NB4 (cell line): ENCODE results near the gene SASH1.

ENCODE experiments used
- MYC ChIP-seq: IDR thresholded peaks from 2 replicates; pipeline ENCODE4 v1.6.1; 2011; ENCODE audit warnings: low read depth, low read length
- POLR2A ChIP-seq: IDR thresholded peaks from 2 replicates; pipeline ENCODE4 v1.6.1; 2011; ENCODE audit warnings: mild to moderate bottlenecking; ENCODE audit not compliant: insufficient read length; ENCODE audit errors: extremely low read depth
- TF ChIP-seq, protein P1 (sequence below): IDR thresholded peaks from one replicate; pipeline ENCODE4 v1.5.1; 2012; ENCODE audit warnings: low read depth, low read length
- TF ChIP-seq, protein P2 (sequence below): IDR thresholded peaks from 2 replicates; pipeline ENCODE4 v1.6.1; 2011; ENCODE audit warnings: low read depth, low read length

DNA sequence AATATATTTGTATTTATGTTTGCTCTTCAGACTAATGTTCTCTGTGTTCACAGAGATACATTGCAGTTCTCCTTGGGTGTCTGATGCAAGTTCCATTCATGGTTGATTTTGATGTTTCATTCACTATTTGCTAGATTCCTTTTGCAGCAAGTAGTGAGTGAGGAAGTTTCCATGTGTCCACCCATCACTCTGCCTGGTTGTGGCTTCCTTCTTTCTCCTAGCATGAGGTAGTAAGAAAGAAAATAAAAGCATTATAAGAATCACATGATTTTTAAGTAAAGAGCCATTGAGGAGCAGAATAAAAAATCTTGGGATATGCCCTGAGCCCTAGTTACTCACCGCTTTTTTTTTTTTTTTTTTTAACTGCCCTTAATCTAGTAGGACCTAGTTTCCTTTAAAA, 8.7 kb downstream of the SASH1 start:
- no peak for TF ChIP-seq POLR2A
- TF ChIP-seq, protein P1, sequence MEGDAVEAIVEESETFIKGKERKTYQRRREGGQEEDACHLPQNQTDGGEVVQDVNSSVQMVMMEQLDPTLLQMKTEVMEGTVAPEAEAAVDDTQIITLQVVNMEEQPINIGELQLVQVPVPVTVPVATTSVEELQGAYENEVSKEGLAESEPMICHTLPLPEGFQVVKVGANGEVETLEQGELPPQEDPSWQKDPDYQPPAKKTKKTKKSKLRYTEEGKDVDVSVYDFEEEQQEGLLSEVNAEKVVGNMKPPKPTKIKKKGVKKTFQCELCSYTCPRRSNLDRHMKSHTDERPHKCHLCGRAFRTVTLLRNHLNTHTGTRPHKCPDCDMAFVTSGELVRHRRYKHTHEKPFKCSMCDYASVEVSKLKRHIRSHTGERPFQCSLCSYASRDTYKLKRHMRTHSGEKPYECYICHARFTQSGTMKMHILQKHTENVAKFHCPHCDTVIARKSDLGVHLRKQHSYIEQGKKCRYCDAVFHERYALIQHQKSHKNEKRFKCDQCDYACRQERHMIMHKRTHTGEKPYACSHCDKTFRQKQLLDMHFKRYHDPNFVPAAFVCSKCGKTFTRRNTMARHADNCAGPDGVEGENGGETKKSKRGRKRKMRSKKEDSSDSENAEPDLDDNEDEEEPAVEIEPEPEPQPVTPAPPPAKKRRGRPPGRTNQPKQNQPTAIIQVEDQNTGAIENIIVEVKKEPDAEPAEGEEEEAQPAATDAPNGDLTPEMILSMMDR: no peak
- TF ChIP-seq MYC: no peak
- TF ChIP-seq, protein P2, sequence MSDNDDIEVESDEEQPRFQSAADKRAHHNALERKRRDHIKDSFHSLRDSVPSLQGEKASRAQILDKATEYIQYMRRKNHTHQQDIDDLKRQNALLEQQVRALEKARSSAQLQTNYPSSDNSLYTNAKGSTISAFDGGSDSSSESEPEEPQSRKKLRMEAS: no peak
